Measurements from ENCODE around the gene ECI2.

GRCh38 chr6:4128072-4128471 is 7.3 kb downstream of the ECI2 start:
- no peak for TF ChIP-seq CTCF (IDR thresholded peaks at IDR 0.05)
- no peak for TF ChIP-seq POLR2A (IDR thresholded peaks at IDR 0.05)

Measured in thyroid gland (tissue), 4 donors.